Mammary epithelial cell (primary cell): ENCODE measurements around the gene UQCRH.
"Not testable (repeated sequence)": the region's sequence is repeated elsewhere in the genome, so short reads cannot be mapped to it uniquely, and the experiment has no call there.

Source experiments
- CTCF ChIP-seq, 2 donors: IDR thresholded peaks in 1 of 2; conservative IDR thresholded peaks in 1 of 2; 2 replicates each; pipeline ENCODE4 v1.5.1; 2011 to 2012; ENCODE audit warnings: inconsistent platforms in 2 of 2, low read length in 2 of 2, mild to moderate bottlenecking in 2 of 2, control low read depth in 1 of 2, low read depth in 1 of 2; ENCODE audit not compliant: insufficient read depth in 1 of 2; ENCODE audit errors: extremely low read depth in 1 of 2
- EZH2 ChIP-seq: IDR thresholded peaks from 2 replicates; pipeline ENCODE4 v1.6.1; 2012; ENCODE audit warnings: low read length, inconsistent platforms, borderline replicate concordance

- TF ChIP-seq CTCF (conservative IDR thresholded peaks at IDR 0.05 in 1 of 2, IDR thresholded peaks at IDR 0.05 in 1 of 2; ENCODE audit: extremely low read depth in 1 of 2, insufficient read depth in 1 of 2, low read depth in 1 of 2, low read length in 2 of 2); EZH2: not testable (repeated sequence)
Observed at GRCh38 chr1:46330381-46330780, 26.9 kb downstream of the UQCRH start.
